GM23338 (cell line): ENCODE data around the gene ADIG. TPM values are rescaled to one million over a fixed set of nuclear protein-coding genes. Genes with fewer than 3 reads are reported as not detected.

Source experiments
- ATAC-seq: fragments of 200-7000 bp; cut with Tn5 transposase; 3 replicates; pipeline ENCODE4 v1.9.1; 2020
- DNase-seq: peaks from one replicate; pipeline ENCODE4 v3.0.0-alpha.2; 2015; ENCODE audit warnings: low spot score
- H2AFZ ChIP-seq: fragments of 200-600 bp; sonication (generic); 2 replicates; pipeline ENCODE4 v1.8.0; 2016; ENCODE audit warnings: antibody characterized with exemption, mild to moderate bottlenecking, moderate library complexity
- H3F3A ChIP-seq: fragments of 200-600 bp; sonication (generic); replicated peaks from 2 replicates; pipeline ENCODE4 v1.8.0; 2017; ENCODE audit warnings: antibody characterized with exemption, mixed run types, low read depth
- H3K27ac ChIP-seq: fragments of 200-600 bp; sonication (generic); 2 replicates; pipeline ENCODE4 v1.6.1; 2016; ENCODE audit warnings: low read depth
- H3K27me3 ChIP-seq: fragments of 200-600 bp; sonication (generic); 2 replicates; pipeline ENCODE4 v1.8.0; 2016; ENCODE audit warnings: mild to moderate bottlenecking, mixed run types, moderate library complexity; ENCODE audit not compliant: insufficient read depth
- H3K36me3 ChIP-seq: fragments of 200-600 bp; sonication (generic); 2 replicates; pipeline ENCODE4 v1.8.0; 2016; ENCODE audit warnings: mild to moderate bottlenecking; ENCODE audit not compliant: insufficient read depth
- H3K4me1 ChIP-seq: fragments of 200-600 bp; sonication (generic); 2 replicates; pipeline ENCODE4 v1.8.0; 2016; ENCODE audit warnings: mild to moderate bottlenecking, moderate library complexity; ENCODE audit not compliant: insufficient read depth
- H3K4me2 ChIP-seq: fragments of 200-600 bp; sonication (generic); 2 replicates; pipeline ENCODE4 v1.7.1; 2017; ENCODE audit warnings: mixed run types
- H3K4me3 ChIP-seq: fragments of 200-600 bp; sonication (generic); 2 replicates; pipeline ENCODE4 v1.6.1; 2016; ENCODE audit warnings: mixed run types
- H3K79me2 ChIP-seq: fragments of 200-600 bp; sonication (generic); replicated peaks from 2 replicates; pipeline ENCODE4 v1.8.0; 2017; ENCODE audit warnings: mild to moderate bottlenecking; ENCODE audit not compliant: insufficient read depth
- H3K9me2 ChIP-seq: fragments of 200-600 bp; sonication (generic); 2 replicates; pipeline ENCODE4 v1.8.0; 2017; ENCODE audit not compliant: insufficient read depth
- H4K20me1 ChIP-seq: fragments of 200-600 bp; sonication (generic); replicated peaks from 2 replicates; pipeline ENCODE4 v1.8.0; 2017; ENCODE audit warnings: mild to moderate bottlenecking; ENCODE audit not compliant: insufficient read depth
- H3K27ac Mint-ChIP-seq: 2 replicates; pipeline ENCODE4 v1.8.0; 2020; ENCODE audit warnings: inconsistent platforms, mild to moderate bottlenecking, moderate library complexity, mixed read lengths
- H3K27me3 Mint-ChIP-seq: 3 replicates; pipeline ENCODE4 v1.8.0; 2022; ENCODE audit warnings: low read depth, mild to moderate bottlenecking, moderate library complexity, mixed read lengths, inconsistent platforms; ENCODE audit not compliant: insufficient read depth, poor library complexity
- H3K36me3 Mint-ChIP-seq: 3 replicates; pipeline ENCODE4 v1.8.0; 2021; ENCODE audit warnings: low read depth, mild to moderate bottlenecking, inconsistent platforms, moderate library complexity, mixed read lengths
- H3K4me1 Mint-ChIP-seq: 3 replicates; pipeline ENCODE4 v1.8.0; 2020; ENCODE audit warnings: mild to moderate bottlenecking, inconsistent platforms, mixed read lengths
- H3K4me3 Mint-ChIP-seq: 3 replicates; pipeline ENCODE4 v1.8.0; 2021; ENCODE audit warnings: moderate library complexity, mild to moderate bottlenecking, inconsistent platforms, mixed read lengths
- H3K9me3 Mint-ChIP-seq: 3 replicates; pipeline ENCODE4 v1.8.0; 2020; ENCODE audit warnings: moderate library complexity, mild to moderate bottlenecking, inconsistent platforms, mixed read lengths
- CREB1 ChIP-seq: fragments of 250-450 bp; sonication (Bioruptor Pico); IDR thresholded peaks from 2 replicates; pipeline ENCODE4 v1.5.0; 2020; ENCODE audit warnings: low read depth, mild to moderate bottlenecking, moderate library complexity
- EZH2 ChIP-seq: fragments of 200-600 bp; sonication (generic); IDR thresholded peaks from one replicate; pipeline ENCODE4 v1.8.0; 2017; ENCODE audit warnings: antibody characterized with exemption, mild to moderate bottlenecking, low read depth; ENCODE audit not compliant: unreplicated experiment
- EZH2phosphoT487 ChIP-seq: fragments of 200-600 bp; sonication (generic); IDR thresholded peaks from one replicate; pipeline ENCODE4 v1.8.1; 2018; ENCODE audit warnings: antibody characterized with exemption; ENCODE audit not compliant: unreplicated experiment
- JUNB ChIP-seq: IDR thresholded peaks from one replicate; pipeline ENCODE4 v1.6.1; 2016; ENCODE audit warnings: antibody characterized with exemption; ENCODE audit not compliant: unreplicated experiment
- NANOG ChIP-seq: IDR thresholded peaks from 2 replicates; pipeline ENCODE4 v1.6.1; 2016; ENCODE audit warnings: antibody characterized with exemption, borderline replicate concordance
- POLR2AphosphoS5 ChIP-seq: IDR thresholded peaks from 2 replicates; pipeline ENCODE4 v1.6.1; 2016; ENCODE audit warnings: antibody characterized with exemption, low read depth
- STAT1 ChIP-seq: IDR thresholded peaks from one replicate; pipeline ENCODE4 v1.6.1; 2016; ENCODE audit warnings: antibody characterized with exemption; ENCODE audit not compliant: unreplicated experiment
- ZNF114 ChIP-seq: fragments of 250-450 bp; sonication (Bioruptor Pico); IDR thresholded peaks from 2 replicates; pipeline ENCODE4 v1.5.0; 2020; ENCODE audit warnings: mild to moderate bottlenecking, moderate library complexity
- ZNF331 ChIP-seq: fragments of 250-450 bp; sonication (Bioruptor Pico); IDR thresholded peaks from 2 replicates; pipeline ENCODE4 v1.5.0; 2020; ENCODE audit warnings: low read depth, mild to moderate bottlenecking, moderate library complexity
- polyA plus RNA-seq: library from polyadenylated mRNA; unstranded; fragments of >200 nt; fragmentation: Nextera tagmentation; extraction: Ambion mirVana; gene quantifications from 2 replicates; pipeline ENCODE4 v1.2.1, GENCODE V29; 2016
- total RNA-seq: library from RNA; depleted of rRNA; stranded (reverse); fragments of >200 nt; shearing (Covaris generic); gene quantifications from 2 replicates; pipeline ENCODE4 v1.2.3, GENCODE V29; 2014
- TF ChIP-seq, protein P1 (sequence below): fragments of 250-450 bp; sonication (Bioruptor Pico); IDR thresholded peaks from 2 replicates; pipeline ENCODE4 v1.5.0; 2020; ENCODE audit warnings: mild to moderate bottlenecking, moderate library complexity
- TF ChIP-seq, protein P2 (sequence below): IDR thresholded peaks from one replicate; pipeline ENCODE4 v1.6.1; 2018; ENCODE audit warnings: antibody characterized with exemption; ENCODE audit not compliant: unreplicated experiment

ADIG gene
- total and polyA plus RNA-seq, 2 experiments from 2014 or later, result not detected

DNA sequence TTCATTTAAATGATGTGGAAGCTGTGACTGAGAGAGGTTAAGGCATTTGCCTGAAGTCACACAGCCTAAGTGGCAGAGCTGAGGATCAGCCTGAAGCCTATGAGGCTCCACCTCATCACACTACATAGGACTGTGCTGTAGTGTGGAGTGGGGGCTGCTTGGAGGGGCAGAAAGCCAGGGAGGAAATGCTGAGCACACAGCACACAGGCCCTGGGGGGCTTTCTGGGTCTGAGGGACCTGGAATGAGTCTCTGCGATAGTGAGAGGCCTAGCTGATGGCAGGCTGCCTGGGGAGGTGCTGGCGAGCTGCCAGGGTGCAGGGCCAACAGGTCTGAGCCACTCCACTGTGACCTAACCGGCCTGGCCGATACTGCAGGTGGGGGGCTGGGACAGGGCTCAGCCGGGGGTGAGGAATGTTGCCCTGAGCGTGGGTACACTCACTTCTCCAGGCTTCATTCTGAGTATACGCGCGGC lies 18.4 kb downstream of the ADIG start (continued):
- no peak for TF ChIP-seq JUNB
- TF ChIP-seq, protein P1, sequence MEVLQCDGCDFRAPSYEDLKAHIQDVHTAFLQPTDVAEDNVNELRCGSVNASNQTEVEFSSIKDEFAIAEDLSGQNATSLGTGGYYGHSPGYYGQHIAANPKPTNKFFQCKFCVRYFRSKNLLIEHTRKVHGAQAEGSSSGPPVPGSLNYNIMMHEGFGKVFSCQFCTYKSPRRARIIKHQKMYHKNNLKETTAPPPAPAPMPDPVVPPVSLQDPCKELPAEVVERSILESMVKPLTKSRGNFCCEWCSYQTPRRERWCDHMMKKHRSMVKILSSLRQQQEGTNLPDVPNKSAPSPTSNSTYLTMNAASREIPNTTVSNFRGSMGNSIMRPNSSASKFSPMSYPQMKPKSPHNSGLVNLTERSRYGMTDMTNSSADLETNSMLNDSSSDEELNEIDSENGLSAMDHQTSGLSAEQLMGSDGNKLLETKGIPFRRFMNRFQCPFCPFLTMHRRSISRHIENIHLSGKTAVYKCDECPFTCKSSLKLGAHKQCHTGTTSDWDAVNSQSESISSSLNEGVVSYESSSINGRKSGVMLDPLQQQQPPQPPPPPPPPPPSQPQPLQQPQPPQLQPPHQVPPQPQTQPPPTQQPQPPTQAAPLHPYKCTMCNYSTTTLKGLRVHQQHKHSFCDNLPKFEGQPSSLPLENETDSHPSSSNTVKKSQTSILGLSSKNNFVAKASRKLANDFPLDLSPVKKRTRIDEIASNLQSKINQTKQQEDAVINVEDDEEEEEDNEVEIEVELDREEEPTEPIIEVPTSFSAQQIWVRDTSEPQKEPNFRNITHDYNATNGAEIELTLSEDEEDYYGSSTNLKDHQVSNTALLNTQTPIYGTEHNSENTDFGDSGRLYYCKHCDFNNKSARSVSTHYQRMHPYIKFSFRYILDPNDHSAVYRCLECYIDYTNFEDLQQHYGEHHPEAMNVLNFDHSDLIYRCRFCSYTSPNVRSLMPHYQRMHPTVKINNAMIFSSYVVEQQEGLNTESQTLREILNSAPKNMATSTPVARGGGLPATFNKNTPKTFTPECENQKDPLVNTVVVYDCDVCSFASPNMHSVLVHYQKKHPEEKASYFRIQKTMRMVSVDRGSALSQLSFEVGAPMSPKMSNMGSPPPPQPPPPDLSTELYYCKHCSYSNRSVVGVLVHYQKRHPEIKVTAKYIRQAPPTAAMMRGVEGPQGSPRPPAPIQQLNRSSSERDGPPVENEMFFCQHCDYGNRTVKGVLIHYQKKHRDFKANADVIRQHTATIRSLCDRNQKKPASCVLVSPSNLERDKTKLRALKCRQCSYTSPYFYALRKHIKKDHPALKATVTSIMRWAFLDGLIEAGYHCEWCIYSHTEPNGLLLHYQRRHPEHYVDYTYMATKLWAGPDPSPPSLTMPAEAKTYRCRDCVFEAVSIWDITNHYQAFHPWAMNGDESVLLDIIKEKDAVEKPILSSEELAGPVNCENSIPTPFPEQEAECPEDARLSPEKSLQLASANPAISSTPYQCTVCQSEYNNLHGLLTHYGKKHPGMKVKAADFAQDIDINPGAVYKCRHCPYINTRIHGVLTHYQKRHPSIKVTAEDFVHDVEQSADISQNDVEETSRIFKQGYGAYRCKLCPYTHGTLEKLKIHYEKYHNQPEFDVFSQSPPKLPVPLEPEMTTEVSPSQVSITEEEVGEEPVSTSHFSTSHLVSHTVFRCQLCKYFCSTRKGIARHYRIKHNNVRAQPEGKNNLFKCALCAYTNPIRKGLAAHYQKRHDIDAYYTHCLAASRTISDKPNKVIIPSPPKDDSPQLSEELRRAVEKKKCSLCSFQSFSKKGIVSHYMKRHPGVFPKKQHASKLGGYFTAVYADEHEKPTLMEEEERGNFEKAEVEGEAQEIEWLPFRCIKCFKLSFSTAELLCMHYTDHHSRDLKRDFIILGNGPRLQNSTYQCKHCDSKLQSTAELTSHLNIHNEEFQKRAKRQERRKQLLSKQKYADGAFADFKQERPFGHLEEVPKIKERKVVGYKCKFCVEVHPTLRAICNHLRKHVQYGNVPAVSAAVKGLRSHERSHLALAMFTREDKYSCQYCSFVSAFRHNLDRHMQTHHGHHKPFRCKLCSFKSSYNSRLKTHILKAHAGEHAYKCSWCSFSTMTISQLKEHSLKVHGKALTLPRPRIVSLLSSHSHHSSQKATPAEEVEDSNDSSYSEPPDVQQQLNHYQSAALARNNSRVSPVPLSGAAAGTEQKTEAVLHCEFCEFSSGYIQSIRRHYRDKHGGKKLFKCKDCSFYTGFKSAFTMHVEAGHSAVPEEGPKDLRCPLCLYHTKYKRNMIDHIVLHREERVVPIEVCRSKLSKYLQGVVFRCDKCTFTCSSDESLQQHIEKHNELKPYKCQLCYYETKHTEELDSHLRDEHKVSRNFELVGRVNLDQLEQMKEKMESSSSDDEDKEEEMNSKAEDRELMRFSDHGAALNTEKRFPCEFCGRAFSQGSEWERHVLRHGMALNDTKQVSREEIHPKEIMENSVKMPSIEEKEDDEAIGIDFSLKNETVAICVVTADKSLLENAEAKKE (CRISPR knock-in tag), result no peak
- TF ChIP-seq STAT1, result no peak
- TF ChIP-seq POLR2AphosphoS5, result no peak

DNA sequence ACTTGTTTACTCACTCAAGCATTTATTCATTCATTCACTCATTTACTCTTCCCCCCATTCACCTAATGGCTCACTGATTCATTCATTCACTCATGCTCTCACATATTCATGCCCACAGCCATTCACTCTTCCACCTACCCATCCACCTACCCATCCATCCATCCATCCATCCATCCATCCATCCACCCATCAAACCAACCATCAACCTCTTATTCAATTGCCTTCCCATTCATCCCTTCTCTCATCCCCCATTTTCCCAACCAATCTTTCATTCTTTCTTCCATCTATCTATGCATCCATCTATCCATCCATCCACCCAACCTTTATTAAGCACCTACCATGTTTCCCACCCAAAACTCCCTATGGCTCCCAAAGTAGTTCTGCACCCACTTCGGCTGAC lies 19.1 kb downstream of the ADIG start:
- no peak for ATAC-seq
- Mint-ChIP-seq H3K9me3 (peaks cover 14% of the 10 kb centered on the region), H3K27me3 (peaks cover 6% of the 10 kb centered on the region)
- no peak for TF ChIP-seq ZNF331 (CRISPR knock-in tag)
- TF ChIP-seq EZH2phosphoT487, result no peak
- TF ChIP-seq ZNF114, result no peak
- no peak for TF ChIP-seq POLR2AphosphoS5
- no peak for TF ChIP-seq NANOG
- TF ChIP-seq, protein P2, sequence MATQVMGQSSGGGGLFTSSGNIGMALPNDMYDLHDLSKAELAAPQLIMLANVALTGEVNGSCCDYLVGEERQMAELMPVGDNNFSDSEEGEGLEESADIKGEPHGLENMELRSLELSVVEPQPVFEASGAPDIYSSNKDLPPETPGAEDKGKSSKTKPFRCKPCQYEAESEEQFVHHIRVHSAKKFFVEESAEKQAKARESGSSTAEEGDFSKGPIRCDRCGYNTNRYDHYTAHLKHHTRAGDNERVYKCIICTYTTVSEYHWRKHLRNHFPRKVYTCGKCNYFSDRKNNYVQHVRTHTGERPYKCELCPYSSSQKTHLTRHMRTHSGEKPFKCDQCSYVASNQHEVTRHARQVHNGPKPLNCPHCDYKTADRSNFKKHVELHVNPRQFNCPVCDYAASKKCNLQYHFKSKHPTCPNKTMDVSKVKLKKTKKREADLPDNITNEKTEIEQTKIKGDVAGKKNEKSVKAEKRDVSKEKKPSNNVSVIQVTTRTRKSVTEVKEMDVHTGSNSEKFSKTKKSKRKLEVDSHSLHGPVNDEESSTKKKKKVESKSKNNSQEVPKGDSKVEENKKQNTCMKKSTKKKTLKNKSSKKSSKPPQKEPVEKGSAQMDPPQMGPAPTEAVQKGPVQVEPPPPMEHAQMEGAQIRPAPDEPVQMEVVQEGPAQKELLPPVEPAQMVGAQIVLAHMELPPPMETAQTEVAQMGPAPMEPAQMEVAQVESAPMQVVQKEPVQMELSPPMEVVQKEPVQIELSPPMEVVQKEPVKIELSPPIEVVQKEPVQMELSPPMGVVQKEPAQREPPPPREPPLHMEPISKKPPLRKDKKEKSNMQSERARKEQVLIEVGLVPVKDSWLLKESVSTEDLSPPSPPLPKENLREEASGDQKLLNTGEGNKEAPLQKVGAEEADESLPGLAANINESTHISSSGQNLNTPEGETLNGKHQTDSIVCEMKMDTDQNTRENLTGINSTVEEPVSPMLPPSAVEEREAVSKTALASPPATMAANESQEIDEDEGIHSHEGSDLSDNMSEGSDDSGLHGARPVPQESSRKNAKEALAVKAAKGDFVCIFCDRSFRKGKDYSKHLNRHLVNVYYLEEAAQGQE, result no peak
- no peak for TF ChIP-seq CREB1 (CRISPR knock-in tag)
- TF ChIP-seq JUNB, result no peak
- no peak for TF ChIP-seq EZH2
- TF ChIP-seq STAT1, result no peak

More for the DNA sequence above, 19.1 kb downstream of the ADIG start:
- H3K4me1 ChIP-seq, result peaks cover 11% of the 10 kb centered on the region; the same call in 1 of the 2 replicates
- no peaks in the 10 kb centered on the region for H3K9me2 ChIP-seq
- no peak overlapping the region for H3K27ac ChIP-seq
- H2AFZ ChIP-seq, result no peak overlapping the region
- H3K4me3 Mint-ChIP-seq, result no peak overlapping the region
- H3K36me3 ChIP-seq, result no peaks in the 10 kb centered on the region
- no peak overlapping the region for H3K4me3 ChIP-seq
- H3K4me2 ChIP-seq, result no peak overlapping the region
- DNase-seq, result no peak
- peaks cover 10% of the 10 kb centered on the region for H3K36me3 Mint-ChIP-seq
- peaks cover 22% of the 10 kb centered on the region for H3K27me3 ChIP-seq
- peaks cover 19% of the 10 kb centered on the region for H3K4me1 Mint-ChIP-seq
- no peaks in the 10 kb centered on the region for H4K20me1 ChIP-seq
- no peak overlapping the region for H3K27ac Mint-ChIP-seq
- no peaks in the 10 kb centered on the region for H3K79me2 ChIP-seq
- no peaks in the 10 kb centered on the region for H3F3A ChIP-seq
